Hypothalamus (tissue), 51 donors: ENCODE measurements around the gene FGD1.
A peak's percentile ranks its signal among the peaks of the same experiment; 100 is the strongest.

Source experiments
- DNase-seq, 51 donors: peaks; one replicate each; lab custom pipeline; 2025; lab: John Stamatoyannopoulos, UW

Gene FGD1

GRCh38 chrX:54473993-54474859 lies 21.8 kb downstream of the FGD1 start:
- DNase-seq, result no peak

GRCh38 chrX:54470054-54470760 lies 25.8 kb downstream of the FGD1 start:
- DNase-seq, result no peak

GRCh38 chrX:54452920-54453319 lies 43.1 kb downstream of the FGD1 start:
- no peak for DNase-seq

- no peak for DNase-seq
Measured at GRCh38 chrX:54449929-54450328, 46.1 kb downstream of the FGD1 start.

GRCh38 chrX:54447461-54447860 lies 48.6 kb downstream of the FGD1 start:
- no peak for DNase-seq

GRCh38 chrX:54446084-54446483 lies 50.0 kb downstream of the FGD1 start:
- no peak for DNase-seq

GRCh38 chrX:54444752-54445151 lies 51.3 kb downstream of the FGD1 start:
- no peak for DNase-seq

GRCh38 chrX:54442790-54443189 lies 53.2 kb downstream of the FGD1 start:
- no peak for DNase-seq

GRCh38 chrX:54439960-54440871 lies 55.8 kb downstream of the FGD1 start, which contains the start of gene TSR2:
Gene TSR2 (plus strand): TSS chrX:54440404. CDS start chrX:54440422, 18 bp downstream.
- peak; percentile 2 to 85 (median 55) for DNase-seq

- DNase-seq, result no peak
Measured at GRCh38 chrX:54435121-54435520, 60.9 kb downstream of the FGD1 start.

GRCh38 chrX:54430519-54430918 lies 65.5 kb downstream of the FGD1 start:
- DNase-seq, result no peak

- no peak for DNase-seq
Measured at GRCh38 chrX:54427837-54428424, 68.1 kb downstream of the FGD1 start.

GRCh38 chrX:54423161-54423888 lies 72.7 kb downstream of the FGD1 start:
- no peak for DNase-seq

- DNase-seq, result no peak
Measured at GRCh38 chrX:54422168-54422567, 73.9 kb downstream of the FGD1 start.

GRCh38 chrX:54419559-54420302 lies 76.3 kb downstream of the FGD1 start:
- DNase-seq, result no peak

GRCh38 chrX:54416965-54417364 lies 79.1 kb downstream of the FGD1 start:
- no peak for DNase-seq

GRCh38 chrX:54415534-54416350 lies 80.3 kb downstream of the FGD1 start:
- DNase-seq, result no peak

- DNase-seq, result no peak
Measured at GRCh38 chrX:54413753-54414152, 82.3 kb downstream of the FGD1 start.
